Stimulated activated CD4-positive, alpha-beta T cell treated with anti-CD3 and anti-CD28 coated beads, Interleukin-4, amount 100 ng/mL, for 24 hours (primary cell): Measurements from ENCODE around the gene STOML2.
"Not testable (repeated sequence)": the region's sequence is repeated elsewhere in the genome, so short reads cannot be mapped to it uniquely, and the experiment has no call there.

Experiments used
- DNase-seq: peaks from one replicate; pipeline ENCODE4 v3.0.0-alpha.2; 2020

Gene STOML2, protein sequence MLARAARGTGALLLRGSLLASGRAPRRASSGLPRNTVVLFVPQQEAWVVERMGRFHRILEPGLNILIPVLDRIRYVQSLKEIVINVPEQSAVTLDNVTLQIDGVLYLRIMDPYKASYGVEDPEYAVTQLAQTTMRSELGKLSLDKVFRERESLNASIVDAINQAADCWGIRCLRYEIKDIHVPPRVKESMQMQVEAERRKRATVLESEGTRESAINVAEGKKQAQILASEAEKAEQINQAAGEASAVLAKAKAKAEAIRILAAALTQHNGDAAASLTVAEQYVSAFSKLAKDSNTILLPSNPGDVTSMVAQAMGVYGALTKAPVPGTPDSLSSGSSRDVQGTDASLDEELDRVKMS

DNA sequence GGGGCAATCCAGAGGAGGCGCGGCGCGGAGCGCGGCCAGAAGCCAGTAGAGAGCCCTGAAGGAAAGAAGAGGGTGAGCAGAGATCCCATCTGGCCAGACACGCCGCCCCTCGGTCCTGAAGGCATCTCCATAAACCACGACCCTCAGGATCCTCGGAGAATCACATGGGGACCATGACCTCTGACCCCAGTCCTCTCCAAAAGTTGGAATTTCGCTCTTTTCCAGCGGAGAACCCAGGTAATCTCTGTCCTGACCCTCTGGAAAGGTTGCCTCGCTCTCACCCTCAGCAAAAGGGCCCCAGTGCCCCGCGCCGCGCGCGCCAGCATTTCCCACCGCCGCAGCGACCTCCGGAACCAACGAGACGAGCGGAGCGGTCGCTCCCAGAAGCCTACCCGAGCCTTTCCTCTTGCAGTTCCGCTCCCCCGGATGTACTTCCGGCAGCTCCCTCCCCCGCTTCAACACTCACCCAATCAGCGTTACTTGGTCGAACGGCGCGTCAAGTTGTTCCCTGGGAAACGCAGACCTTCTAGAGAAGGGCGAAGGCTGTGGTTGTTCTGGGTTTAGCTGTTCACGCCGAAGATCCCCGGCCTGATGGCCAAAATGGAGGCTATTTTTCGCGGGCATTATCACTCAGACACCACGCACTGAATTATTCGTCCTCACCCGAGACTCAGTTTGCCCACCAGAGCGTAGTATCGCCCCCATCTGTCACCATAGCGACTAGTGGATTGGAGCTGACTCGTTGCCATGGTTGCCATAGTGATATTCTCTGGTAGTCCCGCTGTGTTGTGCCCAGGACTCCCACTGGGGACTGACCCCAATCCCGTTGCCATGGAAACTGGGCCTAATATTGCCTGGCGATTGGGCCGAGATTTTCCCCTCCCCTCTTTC is at the start of gene STOML2:
Gene STOML2 (minus strand): TSS at position 363 of the 891 bp plus-strand sequence. CDS start 37 bp downstream, at position 326.
- peak; percentile 94 for DNase-seq

DNA sequence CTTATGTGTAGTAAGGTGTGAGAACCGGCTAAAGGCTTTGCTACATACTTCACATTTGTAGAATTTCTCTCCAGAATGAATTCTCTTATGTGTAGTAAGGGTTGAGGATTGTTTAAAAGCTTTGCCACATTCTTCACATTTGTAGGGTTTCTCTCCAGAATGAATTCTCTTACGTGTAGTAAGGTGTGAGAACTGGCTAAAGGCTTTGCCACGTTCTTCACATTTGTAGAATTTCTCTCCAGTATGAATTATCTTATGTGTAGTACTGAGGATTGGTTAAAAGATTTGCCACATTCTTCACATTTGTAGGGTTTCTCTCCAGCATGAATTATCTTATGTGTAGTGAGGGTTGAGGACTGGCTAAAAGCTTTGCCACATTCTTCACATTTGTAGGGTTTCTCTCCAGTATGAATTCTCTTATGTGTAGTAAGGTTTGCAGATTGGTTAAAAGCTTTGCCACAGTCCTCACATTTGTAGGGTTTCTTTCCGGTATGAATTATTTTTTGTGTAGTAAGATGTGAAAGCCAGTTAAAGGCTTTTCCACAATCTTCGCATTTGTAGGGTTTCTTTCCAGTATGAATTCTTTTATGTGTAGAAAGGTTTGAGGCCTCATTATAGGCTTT is 45.1 kb upstream of the STOML2 start:
- DNase-seq = not testable (repeated sequence)

DNA sequence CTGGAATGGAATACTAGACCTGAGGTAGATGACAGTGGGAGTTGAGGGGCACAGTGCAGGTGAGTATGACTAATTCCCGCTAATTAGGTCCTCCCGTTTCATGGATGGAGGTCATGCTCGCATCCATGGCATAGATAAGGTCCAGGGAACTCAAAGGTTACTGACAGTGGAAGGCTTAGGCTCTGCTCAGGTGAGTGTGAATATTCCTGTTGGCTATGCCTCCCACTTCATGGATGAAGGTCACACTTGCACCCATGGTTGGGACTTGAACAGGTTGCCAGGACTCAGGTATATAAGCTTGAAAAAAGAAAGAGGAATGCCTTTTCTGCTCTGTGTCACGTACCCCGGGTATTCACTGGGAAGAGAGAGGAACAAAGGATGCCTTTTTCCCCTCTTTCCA is 39.1 kb upstream of the STOML2 start:
- DNase-seq = no peak

DNA sequence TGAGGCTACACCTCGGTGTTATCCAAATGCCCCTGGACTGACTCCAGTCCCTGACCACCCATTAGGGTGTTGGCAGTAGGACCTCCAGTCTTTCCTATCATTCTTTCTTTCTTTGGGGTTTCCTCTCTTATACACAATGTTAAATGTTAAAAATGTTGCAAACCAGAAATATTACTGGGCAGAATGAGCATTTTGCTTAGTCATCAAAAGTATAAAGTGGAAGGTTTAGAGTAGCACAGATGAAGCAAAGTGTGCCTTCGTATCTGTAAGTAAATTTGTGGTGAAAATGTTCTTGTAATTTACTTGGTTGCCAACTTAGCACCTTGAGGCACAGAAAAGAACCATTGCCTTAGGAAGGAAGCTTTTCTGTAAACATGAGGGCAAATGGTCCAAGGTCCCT is 37.2 kb upstream of the STOML2 start:
- DNase-seq = no peak

DNA sequence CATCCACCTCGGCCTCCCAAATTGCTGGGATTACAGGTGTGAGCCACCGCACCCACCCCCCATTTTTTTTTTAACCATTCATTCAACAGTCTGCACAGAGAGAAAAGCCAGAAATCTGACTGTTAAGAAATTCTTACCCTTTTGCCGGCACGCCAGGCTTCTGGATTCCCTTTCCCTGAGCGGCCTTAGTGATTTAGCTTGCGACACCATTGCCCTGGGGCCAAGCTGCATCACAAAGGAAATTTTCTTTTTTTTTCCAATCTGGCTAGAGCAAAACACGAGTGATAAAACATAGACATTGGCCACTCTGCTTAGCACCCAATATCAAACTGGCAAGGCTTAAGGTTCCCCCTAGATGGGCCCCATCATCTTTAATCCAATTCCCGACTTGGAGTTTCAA is 33.9 kb upstream of the STOML2 start:
- DNase-seq = no peak

DNA sequence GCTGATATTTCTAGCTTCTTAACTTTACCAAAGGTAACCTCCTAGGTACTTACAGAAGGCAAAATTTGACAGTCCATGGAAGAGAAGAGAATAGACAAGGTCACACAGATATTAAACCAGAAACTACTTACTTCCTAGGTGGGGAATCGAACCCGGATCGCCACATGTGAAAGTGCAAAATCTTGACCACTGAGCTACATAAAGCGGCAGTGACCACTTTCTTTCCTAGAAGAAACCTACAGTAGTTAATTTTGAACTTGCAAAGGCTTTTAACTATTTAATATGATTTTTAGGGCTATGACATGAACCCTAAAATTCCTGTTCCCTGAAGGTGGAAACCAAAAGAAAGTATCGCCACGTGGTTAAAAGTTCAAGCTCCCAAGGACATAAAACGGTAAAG is 33.1 kb upstream of the STOML2 start:
- DNase-seq = no peak

DNA sequence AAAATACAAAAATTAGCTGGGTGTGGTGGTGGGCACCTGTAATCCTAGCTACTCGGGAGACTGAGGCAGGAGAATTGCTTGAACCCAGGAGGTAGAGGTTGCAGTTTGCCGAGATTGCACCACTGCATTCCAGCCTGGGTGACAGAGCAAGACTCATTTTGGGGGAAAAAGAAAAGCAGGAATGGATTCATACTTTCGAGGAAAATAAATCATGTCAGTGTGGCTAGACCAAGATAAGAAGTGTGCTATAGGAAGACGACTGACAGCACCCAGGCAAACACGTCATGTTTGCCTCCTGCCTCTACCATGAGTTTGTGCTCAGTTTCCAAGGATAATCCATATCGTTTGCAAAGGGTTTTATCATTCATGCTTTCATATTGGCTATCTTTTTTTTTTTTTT is 32.0 kb upstream of the STOML2 start:
- no peak for DNase-seq

DNA sequence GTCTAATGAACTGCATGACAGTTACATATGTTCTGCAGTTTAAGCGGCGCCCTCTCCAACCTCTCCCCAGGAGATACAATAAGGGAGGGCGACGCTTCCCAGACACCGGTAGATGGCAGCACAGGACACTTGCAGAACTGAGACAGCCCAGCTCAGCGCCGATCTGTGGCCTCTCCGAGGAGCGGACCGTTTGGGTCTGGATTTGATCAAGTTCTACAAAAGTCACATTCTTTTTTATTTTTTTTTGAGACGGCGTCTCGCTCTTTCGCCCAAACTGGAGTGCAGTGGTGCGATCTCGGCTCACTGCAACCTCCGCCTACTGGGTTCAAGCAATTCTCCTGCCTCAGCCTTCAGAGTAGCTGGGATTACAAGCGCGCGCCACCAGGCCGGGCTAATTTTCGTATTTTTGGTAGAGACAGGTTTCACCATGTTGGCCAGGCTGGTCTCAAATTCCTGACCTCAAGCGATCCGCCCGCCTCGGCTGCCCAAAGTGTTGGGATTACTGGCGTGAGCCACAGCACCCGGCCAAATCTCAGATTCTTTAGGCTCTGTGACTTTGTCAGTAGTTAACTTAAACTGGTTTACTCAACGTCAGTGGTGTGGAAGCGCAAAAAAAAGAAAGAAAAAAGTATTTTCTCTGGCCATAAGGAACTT is 14.1 kb upstream of the STOML2 start:
- DNase-seq = peak; percentile 93

DNA sequence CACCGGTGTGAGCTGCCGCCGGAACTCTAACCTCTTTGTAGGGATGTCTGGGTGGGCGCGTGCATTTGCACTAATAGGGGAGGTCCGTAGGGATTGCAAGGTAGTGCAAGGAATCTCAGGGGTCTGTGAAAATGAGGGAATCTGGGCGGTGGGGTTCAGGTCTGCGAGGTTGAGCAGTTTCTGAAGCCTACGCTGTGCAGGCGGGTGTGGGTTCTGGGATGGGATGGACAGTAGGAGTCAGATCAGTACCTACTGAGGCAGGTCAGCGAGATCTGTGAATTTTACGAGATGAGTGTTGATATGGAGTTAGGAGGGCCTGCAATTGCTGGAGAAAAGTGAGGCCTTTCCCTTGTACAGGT is 13.6 kb upstream of the STOML2 start:
- no peak for DNase-seq

DNA sequence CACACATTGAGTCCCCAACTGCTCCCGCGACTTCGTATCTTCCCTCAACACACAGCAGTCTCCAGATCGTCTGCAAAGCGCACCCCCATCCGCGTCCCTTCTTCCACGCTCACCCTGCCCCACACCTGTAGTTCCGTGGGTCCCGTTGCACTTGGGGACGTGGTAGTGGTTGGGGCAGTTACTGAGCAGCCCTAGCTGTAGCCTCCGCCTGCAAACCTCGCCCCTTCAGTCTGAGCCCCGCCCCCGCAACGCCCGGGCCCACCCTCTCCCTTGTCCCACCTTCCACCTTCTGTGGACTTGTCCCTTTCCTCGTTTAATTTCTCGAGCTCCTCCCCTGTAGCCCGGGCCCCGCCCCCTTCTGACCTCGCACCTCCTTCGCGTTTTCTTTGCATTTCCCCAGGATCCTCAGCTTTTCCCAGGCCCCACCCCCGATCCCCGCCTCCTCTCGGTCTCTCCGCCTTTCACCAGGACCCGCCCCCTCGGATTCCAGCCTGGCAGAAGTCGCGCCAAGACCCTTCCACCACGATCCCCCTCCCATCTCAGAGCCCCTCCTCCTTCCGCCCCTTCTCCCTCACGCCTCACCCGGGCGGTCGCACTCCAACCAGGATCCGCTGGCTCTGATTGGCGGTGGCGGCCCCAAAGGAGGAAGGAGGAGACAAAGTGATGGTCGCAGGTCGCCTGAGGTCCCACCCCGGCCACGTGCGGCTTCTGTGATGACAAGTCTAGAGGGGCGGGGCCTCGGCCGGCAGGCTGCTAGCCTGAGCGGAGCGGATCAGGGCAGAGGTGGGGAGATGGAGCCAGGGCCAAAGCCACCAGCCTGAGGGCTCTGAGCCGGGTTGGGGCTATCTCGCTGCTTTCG is 13.0 kb upstream of the STOML2 start, which contains the start of gene ATOSB:
Gene ATOSB (minus strand): TSS at position 183 of the 859 bp plus-strand sequence. CDS start 7,588 bp downstream, outside the sequence.
- DNase-seq = peak; percentile 94

DNA sequence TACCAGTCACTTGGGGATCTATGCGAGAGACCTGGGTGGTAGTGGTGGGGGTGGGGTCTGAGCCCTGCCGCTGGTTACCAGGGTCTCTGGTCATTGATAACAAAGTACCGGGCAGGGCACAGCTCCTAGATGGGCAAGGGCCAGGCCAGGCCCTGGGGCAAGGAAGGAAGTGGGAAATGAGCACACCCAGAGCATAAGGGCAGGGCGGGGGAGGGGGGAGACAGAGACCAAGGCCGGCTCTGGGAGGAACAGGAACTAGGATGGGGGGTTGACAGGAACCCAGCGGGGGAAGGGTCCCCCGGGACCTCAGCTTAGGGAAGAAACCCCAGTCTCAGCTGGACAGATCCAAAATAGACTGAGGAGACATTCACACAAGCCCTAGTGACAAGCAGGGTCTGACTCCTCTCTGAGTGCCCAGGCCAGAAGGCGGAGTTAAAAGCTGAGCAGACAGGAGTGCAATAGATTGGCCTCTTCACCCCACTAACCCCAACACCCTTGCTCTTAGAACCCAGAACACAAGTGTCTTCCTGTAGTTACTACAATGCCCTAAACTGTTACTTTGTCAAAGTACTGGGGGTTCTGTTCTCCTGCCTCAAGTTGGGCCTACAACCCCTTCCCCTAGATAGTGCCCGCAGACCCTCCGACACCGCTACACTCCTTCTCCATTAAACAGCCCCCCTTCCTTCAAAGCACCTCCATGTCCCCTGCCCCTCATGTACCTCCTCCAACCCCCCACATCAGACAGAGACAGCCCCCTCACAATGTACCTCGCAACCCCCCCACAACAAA is 12.1 kb upstream of the STOML2 start:
- no peak for DNase-seq

DNA sequence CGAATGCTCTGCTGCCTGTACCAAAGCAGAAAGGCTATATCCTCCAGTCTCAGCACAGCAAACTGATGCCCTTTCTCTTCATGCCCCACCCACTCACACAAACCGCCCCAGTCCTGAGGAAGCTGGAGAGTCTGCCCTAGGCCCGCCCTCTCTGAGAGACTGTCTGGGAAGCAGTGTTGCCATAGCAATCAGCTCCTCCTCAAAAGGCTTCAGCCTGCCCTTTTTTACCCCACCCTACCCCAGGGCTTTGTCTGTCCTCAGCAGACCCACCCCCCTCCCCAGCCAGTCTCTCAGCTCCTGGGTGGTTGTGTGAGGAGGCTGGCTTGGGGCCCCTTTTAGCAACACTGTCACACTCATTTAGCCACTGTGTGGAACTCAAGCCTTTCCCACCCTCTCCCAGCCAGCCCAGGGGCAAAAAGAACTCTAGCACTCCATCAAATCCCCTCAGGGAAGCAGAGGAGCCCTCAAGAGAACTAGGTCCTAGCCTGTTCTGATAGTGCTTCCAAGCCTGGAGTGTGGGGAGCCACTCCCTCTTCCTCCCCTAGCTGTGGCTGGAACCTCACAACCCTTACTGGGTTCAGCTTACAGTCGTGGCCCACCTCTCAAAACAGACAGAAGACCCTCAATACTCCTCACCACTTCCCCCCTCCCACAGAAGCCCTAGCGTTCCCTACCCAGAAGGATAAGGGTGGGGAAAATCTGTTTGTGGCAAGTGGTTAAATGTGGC is 11.3 kb upstream of the STOML2 start:
- peak; percentile 70 for DNase-seq

DNA sequence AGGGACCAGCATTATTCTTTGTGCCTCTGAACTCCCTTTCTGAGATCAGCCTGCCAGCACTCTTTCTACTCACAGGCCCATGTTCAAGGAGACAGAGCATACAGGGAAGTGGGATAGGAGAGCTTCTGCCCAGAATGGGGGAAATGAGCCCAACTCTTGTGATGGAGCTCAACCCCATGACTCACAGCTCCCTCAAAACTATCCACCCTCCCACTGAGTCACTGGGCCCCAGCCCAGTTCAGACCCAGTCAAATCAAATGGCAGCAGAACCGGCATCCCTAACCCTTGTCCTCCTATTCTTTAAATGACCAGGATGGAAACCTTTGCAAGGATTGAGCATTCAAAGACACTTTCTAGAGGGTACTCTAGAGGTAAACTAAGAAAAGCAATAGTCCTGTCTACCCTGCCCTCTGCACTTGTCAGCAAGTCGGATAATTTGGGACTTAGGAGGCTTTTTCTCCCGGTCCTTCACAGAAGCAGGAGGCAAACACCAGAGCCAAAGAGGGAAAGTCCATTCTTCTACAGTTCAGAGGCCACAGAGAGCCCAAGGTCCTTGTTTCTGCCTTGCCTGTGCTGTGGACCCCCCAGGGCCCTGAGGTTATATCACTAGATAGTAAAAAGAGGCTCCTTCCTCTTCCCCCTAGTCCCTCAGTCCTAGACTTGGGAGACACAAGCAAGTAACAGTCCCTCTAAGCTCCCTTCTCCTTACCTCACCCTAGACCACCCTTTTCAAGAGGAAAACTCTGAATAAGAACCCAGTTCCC is 9.5 kb upstream of the STOML2 start:
- no peak for DNase-seq

DNA sequence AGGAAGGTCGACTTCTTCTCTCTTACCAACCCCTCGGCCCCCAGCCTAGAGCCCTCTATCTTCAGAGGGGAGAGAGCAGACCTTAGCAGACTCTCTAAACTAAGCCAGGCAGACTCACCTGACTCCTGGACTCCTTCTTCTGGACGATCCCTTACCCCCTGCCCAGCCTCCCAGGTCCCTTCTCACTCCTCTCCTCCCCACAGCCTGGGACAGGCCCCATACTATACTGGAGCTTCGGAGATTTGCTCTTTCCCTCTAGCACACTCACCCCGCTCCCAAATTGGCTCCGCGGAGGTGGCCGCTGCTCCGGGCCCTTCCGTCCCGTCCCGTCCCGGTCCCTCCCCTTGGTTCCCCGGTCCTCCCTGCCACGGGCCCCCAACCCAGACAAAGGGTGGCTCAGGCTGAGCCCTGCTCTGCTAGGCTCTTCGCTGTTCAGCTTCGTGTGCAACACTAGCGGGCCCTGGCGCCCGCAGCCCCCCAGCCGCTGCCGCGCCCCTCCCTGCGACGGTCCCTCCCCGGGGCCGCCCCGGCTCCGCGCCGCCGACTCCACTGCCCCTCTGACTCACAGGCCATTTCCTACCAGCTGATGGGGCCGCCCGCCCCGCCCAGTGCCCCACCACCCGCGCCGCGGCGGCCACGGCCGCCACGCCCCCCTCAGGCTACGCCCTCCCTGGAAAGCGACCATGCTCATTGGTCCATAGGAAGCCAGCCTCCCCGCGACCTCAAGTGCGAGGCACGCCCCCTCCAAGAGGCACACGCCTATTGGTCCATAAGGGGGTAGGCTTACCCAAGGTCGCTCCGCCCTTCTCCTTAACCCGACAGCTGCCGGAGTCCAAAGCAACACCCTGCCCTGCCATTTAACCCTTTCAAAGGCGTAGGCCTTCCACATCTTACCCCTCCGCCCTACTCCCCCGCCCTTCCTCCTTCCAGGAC is 8.3 kb upstream of the STOML2 start:
- DNase-seq = peak; percentile 97

DNA sequence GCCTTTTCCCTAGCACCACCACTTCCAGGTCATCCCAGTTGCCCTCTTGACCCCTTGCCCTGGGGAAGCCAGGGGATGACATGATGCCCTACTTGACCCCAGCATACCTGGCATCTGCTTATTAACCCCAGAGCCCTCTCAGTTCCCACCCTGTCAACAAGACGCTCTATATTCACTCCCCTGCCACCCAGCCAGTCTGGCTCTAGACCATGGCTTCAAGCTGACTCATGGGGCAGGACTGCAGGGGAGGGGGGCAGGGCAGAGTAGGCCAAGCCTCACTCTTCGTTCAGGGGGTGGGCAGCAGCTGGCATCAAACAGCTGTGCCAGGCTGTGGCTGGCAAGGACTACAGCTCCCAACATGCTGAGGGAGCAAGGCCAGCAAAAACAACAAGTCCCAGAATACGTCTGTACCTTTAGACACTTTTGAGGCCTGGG is 7.4 kb upstream of the STOML2 start:
- DNase-seq = no peak

DNA sequence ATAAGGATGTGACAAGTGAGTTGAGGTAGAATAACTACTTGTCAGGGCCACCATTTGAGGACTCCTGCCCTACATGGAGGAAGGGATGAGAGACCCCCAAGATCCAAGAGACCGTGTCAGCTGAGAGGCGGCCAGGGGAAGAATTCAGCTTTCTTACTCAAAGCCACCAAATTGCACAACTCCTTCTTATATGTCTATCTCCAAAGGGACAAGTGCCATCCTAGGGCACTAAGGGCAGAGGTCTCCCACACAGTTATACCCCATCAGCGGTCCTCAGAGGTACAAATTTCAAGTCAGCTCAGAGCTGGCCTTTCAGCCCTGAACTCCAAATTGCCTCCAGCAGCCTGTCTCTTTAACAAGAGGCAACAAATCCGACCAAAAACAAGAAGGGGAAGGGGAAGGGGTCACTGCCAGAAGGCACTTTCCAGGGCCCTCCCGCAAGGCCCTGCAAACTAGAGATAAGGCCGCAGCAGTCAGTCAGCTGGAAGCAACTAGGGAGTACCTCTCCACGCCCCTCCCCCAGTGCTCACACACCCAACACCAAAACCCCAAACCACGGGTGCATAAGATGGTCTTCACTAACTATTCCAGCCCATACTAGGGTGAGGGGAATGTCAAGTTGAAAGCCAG is 6.1 kb upstream of the STOML2 start:
- DNase-seq = no peak

DNA sequence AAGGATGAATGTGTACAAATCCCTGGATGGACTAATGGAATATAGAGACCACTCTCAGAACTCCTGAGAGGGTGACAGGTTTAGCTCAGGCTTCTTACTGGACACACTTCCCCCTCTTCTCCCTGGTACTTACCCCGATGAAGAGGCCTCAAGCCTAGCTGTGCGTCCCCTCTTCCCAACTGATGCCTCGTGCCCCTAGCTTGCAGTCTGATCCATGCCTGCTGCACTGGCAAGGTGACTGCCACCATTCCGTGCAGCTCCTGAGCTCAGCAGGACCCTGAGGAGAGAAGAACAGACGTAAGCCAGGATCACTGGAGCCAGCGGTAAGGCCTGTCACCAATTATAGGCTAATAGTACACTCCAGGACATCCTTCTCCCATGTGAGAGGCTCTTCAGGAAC is 5.5 kb upstream of the STOML2 start:
- DNase-seq = no peak
